ENCODE measurements around the gene BLOC1S3.

The BLOC1S3 gene

DNA sequence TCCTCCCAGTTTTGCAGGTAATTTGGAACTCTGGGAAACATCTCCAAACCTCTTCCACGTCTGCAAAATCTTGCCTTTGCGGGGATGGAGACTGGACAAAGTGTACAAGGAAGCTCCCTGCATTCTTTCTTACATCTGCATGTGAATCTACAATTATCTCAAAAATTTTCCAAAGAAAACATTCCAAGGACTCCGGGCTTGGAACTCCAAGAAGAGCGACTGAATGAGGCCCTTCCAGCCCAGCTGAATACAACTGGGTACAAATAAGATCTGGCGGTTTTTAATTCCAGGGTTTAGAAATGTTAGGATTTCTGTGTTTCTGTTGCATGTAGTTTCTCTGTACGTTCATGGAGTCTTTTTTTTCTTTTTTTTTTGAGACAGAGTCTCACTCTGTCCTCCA is 38.1 kb downstream of the BLOC1S3 start:
- H3K4me1 ChIP-seq (ENCODE audit: control insufficient read depth, low read depth, low read length), result no peaks in the 10 kb centered on the region
- no peak for DNase-seq
- H3K23ac ChIP-seq (ENCODE audit: low read length), result no peak overlapping the region
- no peak overlapping the region for H4K5ac ChIP-seq (ENCODE audit: low read length)
- no peak overlapping the region for H3K4ac ChIP-seq (ENCODE audit: low read depth, low read length)
- H4K8ac ChIP-seq (ENCODE audit: low read depth, low read length), result no peak overlapping the region
- no peak overlapping the region for H2AK5ac ChIP-seq (ENCODE audit: low read length)
- peaks cover 23% of the 10 kb centered on the region for H3K27me3 ChIP-seq (ENCODE audit: insufficient read depth, low read length, poor library complexity)
- H2BK120ac ChIP-seq (ENCODE audit: low read depth, low read length), result no peak overlapping the region
- H3K36me3 ChIP-seq (ENCODE audit: control insufficient read depth, insufficient read depth, low read length), result no peaks in the 10 kb centered on the region
- H3K4me3 ChIP-seq (ENCODE audit: low read length), result no peak overlapping the region
- no peak overlapping the region for H3K4me2 ChIP-seq (ENCODE audit: low read length)
- H3K79me1 ChIP-seq (ENCODE audit: low read length), result no peaks in the 10 kb centered on the region
- H3K18ac ChIP-seq (ENCODE audit: low read length), result no peak overlapping the region
- no peaks in the 10 kb centered on the region for H3K79me2 ChIP-seq (ENCODE audit: control insufficient read depth, insufficient read depth, low read length)
- H2BK5ac ChIP-seq (ENCODE audit: low read length), result no peak overlapping the region
- H2BK15ac ChIP-seq (replicated peaks; ENCODE audit: low read depth), result no peak overlapping the region
- no CpG with 5 or more reads among the region's 6 CpGs for WGBS (ENCODE audit: extremely low coverage, insufficient coverage, low lambda C conversion rate)
- no peak overlapping the region for H3K9ac ChIP-seq (ENCODE audit: low read length)
- H3K27ac ChIP-seq (ENCODE audit: low read depth, low read length), result no peak overlapping the region
- no peak overlapping the region for H3K56ac ChIP-seq (ENCODE audit: low read length)

DNA sequence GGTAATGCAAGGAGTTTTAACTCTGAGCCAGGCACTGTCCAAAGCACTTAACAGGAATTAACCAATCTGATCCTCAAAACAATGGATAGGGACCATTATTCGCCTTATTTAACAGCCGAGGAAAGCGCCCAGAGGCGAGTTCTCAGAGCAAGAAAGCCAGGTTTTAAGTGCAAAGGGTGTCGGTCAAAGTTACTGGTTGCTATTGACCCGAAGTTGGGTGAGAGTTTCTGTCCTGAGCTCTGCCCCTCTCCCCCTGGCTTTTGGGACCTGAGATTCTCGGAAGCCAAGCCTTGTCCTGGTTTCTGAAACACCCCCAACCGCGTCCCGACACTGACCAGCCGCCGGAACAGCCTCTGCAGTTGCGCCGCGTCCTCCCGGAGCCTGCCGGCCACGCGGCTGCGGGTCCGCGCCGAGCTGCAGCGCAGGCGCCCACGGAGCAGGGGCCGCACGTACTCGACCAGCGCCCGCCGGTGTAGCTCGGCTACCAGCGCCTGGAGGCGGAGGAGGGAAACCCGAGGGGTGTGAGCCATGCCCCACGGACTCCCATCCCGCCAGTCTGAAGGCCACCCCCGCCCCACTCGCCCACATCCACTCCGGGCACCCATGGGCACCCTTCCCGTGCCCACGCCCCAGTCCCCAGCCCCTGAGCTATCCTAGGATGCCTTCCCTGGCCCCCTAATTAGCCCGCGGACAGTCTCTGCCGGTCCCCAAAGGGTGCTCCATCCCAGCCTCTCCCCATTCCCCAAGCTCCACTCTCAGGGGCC is 38.8 kb downstream of the BLOC1S3 start:
- H3K27me3 ChIP-seq (ENCODE audit: insufficient read depth, low read length, poor library complexity), result peaks cover 23% of the 10 kb centered on the region

DNA sequence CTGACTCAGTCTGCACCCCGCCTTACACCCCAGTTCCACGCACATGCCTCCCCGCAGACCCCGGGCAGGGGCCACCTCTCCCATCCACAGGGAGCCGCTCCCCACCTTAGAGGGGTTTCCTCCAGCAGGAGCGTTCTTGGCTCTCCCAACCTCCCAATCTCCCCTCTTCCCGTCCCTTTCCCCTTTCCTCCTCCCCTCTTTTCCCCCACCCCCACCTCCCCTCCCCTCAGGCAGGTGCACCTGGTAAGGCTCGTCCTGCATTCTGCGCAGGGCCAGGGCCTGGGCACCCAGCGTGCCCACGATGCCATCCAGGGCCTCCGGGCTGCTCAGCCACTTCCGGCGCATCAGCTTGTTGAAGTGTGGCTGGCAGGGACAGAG is 39.4 kb downstream of the BLOC1S3 start:
- no CpG with 5 or more reads among the region's 14 CpGs for WGBS (ENCODE audit: extremely low coverage, insufficient coverage, low lambda C conversion rate)
- H3K79me1 ChIP-seq (ENCODE audit: low read length), result no peaks in the 10 kb centered on the region
- peaks cover 23% of the 10 kb centered on the region for H3K27me3 ChIP-seq (ENCODE audit: insufficient read depth, low read length, poor library complexity)

More for the DNA sequence above, 38.8 kb downstream of the BLOC1S3 start:
- no peak for DNase-seq
- no peaks in the 10 kb centered on the region for H3K4me1 ChIP-seq (ENCODE audit: control insufficient read depth, low read depth, low read length)
- no peak overlapping the region for H3K4ac ChIP-seq (ENCODE audit: low read depth, low read length)
- peak overlapping the region; percentile 15 for H3K23ac ChIP-seq (ENCODE audit: low read length)
- peak overlapping the region; percentile 46 for H3K4me2 ChIP-seq (ENCODE audit: low read length)
- no peaks in the 10 kb centered on the region for H3K79me2 ChIP-seq (ENCODE audit: control insufficient read depth, insufficient read depth, low read length)
- H3K18ac ChIP-seq (ENCODE audit: low read length), result no peak overlapping the region
- H3K4me3 ChIP-seq (ENCODE audit: low read length), result no peak overlapping the region
- no peak overlapping the region for H4K5ac ChIP-seq (ENCODE audit: low read length)
- H2BK5ac ChIP-seq (ENCODE audit: low read length), result no peak overlapping the region
- no peaks in the 10 kb centered on the region for H3K79me1 ChIP-seq (ENCODE audit: low read length)
- no peaks in the 10 kb centered on the region for H3K36me3 ChIP-seq (ENCODE audit: control insufficient read depth, insufficient read depth, low read length)
- no peak overlapping the region for H3K27ac ChIP-seq (ENCODE audit: low read depth, low read length)
- no peak overlapping the region for H4K8ac ChIP-seq (ENCODE audit: low read depth, low read length)
- H2AK5ac ChIP-seq (ENCODE audit: low read length), result no peak overlapping the region
- H2BK15ac ChIP-seq (replicated peaks; ENCODE audit: low read depth), result no peak overlapping the region
- no peak overlapping the region for H2BK120ac ChIP-seq (ENCODE audit: low read depth, low read length)
- H3K56ac ChIP-seq (ENCODE audit: low read length), result peak overlapping the region; percentile 79
- no CpG with 5 or more reads among the region's 46 CpGs for WGBS (ENCODE audit: extremely low coverage, insufficient coverage, low lambda C conversion rate)
- peak overlapping the region; percentile 29 for H3K9ac ChIP-seq (ENCODE audit: low read length)

DNA sequence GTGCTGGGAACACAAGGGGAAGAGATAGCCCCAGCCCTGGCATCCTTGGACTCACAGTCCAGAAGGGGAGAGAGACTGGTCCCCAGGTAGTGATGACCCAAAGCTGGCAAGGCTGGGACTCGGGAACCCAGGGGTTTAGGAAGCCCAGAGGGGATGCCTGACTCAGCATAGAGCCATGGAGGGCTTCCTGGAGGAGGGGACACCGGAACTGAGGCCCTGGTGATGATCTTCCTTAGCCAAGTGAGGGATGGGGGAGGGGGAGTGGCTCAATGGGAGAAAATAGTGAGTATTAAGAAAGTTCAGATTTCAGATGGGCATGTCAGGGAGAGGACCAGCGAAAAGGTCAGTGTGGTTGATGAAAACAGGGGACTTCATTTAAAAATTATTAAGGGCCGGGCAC is 39.8 kb downstream of the BLOC1S3 start:
- Histone ChIP-seq H3K27me3 (ENCODE audit: insufficient read depth, low read length, poor library complexity) (peaks cover 23% of the 10 kb centered on the region), H3K4me1 (ENCODE audit: control insufficient read depth, low read depth, low read length) (no peaks in the 10 kb centered on the region), H3K36me3 (ENCODE audit: control insufficient read depth, insufficient read depth, low read length) (no peaks in the 10 kb centered on the region), H3K79me1 (ENCODE audit: low read length) (no peaks in the 10 kb centered on the region), H3K79me2 (ENCODE audit: control insufficient read depth, insufficient read depth, low read length) (no peaks in the 10 kb centered on the region), H2AK5ac (ENCODE audit: low read length) (no peak overlapping the region), H3K23ac (ENCODE audit: low read length) (no peak overlapping the region), H2BK5ac (ENCODE audit: low read length) (no peak overlapping the region), H4K5ac (ENCODE audit: low read length) (no peak overlapping the region), H3K4me2 (ENCODE audit: low read length) (no peak overlapping the region), H3K9ac (ENCODE audit: low read length) (no peak overlapping the region), H3K18ac (ENCODE audit: low read length) (no peak overlapping the region), H2BK15ac (replicated peaks; ENCODE audit: low read depth) (no peak overlapping the region), H3K27ac (ENCODE audit: low read depth, low read length) (no peak overlapping the region), H4K8ac (ENCODE audit: low read depth, low read length) (no peak overlapping the region), H3K56ac (ENCODE audit: low read length) (no peak overlapping the region), H2BK120ac (ENCODE audit: low read depth, low read length) (no peak overlapping the region), H3K4me3 (ENCODE audit: low read length) (no peak overlapping the region), H3K4ac (ENCODE audit: low read depth, low read length) (no peak overlapping the region)
- DNase-seq, result no peak
- no CpG with 5 or more reads among the region's 4 CpGs for WGBS (ENCODE audit: extremely low coverage, insufficient coverage, low lambda C conversion rate)

More for the DNA sequence above, 39.4 kb downstream of the BLOC1S3 start:
- H3K27ac ChIP-seq (ENCODE audit: low read depth, low read length), result no peak overlapping the region
- no peak overlapping the region for H2BK5ac ChIP-seq (ENCODE audit: low read length)
- DNase-seq, result no peak
- no peak overlapping the region for H3K4ac ChIP-seq (ENCODE audit: low read depth, low read length)
- H3K23ac ChIP-seq (ENCODE audit: low read length), result no peak overlapping the region
- no peak overlapping the region for H4K5ac ChIP-seq (ENCODE audit: low read length)
- H3K56ac ChIP-seq (ENCODE audit: low read length), result no peak overlapping the region
- no peak overlapping the region for H3K4me2 ChIP-seq (ENCODE audit: low read length)
- H3K36me3 ChIP-seq (ENCODE audit: control insufficient read depth, insufficient read depth, low read length), result no peaks in the 10 kb centered on the region
- H2AK5ac ChIP-seq (ENCODE audit: low read length), result no peak overlapping the region
- no peaks in the 10 kb centered on the region for H3K4me1 ChIP-seq (ENCODE audit: control insufficient read depth, low read depth, low read length)
- no peak overlapping the region for H3K18ac ChIP-seq (ENCODE audit: low read length)
- no peak overlapping the region for H3K9ac ChIP-seq (ENCODE audit: low read length)
- no peaks in the 10 kb centered on the region for H3K79me2 ChIP-seq (ENCODE audit: control insufficient read depth, insufficient read depth, low read length)
- H3K4me3 ChIP-seq (ENCODE audit: low read length), result no peak overlapping the region
- no peak overlapping the region for H2BK15ac ChIP-seq (replicated peaks; ENCODE audit: low read depth)
- H2BK120ac ChIP-seq (ENCODE audit: low read depth, low read length), result no peak overlapping the region
- no peak overlapping the region for H4K8ac ChIP-seq (ENCODE audit: low read depth, low read length)

DNA sequence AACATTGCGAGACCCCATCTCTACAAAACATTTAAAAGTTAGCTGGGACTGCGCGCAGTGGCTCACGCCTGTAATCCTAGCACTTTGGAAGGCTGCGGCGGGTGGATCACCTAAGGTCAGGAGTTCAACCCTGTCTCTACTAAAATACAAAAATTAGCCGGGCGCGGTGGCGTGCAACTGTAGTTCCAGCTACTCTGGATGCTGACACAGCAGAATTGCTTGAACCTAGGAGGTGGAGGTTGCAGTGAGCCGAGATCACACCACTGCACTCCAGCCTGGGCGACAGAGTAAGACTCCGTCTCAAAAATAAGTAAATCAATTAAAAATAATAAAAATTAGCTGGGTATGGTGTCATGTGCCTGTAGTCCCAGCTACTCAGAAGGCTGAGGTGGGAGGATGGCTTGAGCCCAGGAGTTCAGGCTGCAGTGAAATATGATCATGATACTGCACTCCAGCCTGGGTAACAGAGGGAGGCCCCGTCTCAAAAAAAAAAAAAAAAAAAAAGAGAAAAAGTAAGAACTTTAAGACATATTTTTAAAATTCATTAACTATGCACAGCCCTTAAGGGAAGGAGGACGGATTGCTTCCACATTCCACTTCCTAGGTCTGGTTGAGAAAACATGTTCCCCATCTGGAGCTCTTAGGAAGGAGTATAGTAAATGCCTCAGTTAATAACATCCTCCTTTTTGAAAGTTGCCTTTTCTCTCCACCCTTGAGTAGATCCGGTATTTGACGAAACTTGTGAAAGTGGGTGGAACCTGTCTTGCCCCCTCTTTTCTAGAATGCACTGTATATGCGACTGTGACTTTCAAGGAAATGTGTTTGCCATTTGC is 40.5 kb downstream of the BLOC1S3 start:
- H3K23ac ChIP-seq (ENCODE audit: low read length), result no peak overlapping the region
- no CpG with 5 or more reads among the region's 18 CpGs for WGBS (ENCODE audit: extremely low coverage, insufficient coverage, low lambda C conversion rate)
- H3K4me2 ChIP-seq (ENCODE audit: low read length), result no peak overlapping the region
- no peak overlapping the region for H2BK120ac ChIP-seq (ENCODE audit: low read depth, low read length)
- no peak overlapping the region for H2BK5ac ChIP-seq (ENCODE audit: low read length)
- H3K4ac ChIP-seq (ENCODE audit: low read depth, low read length), result no peak overlapping the region
- no peak overlapping the region for H3K27ac ChIP-seq (ENCODE audit: low read depth, low read length)
- DNase-seq, result no peak
- no peak overlapping the region for H4K8ac ChIP-seq (ENCODE audit: low read depth, low read length)
- no peaks in the 10 kb centered on the region for H3K4me1 ChIP-seq (ENCODE audit: control insufficient read depth, low read depth, low read length)
- no peaks in the 10 kb centered on the region for H3K79me1 ChIP-seq (ENCODE audit: low read length)
- no peak overlapping the region for H3K56ac ChIP-seq (ENCODE audit: low read length)
- H3K36me3 ChIP-seq (ENCODE audit: control insufficient read depth, insufficient read depth, low read length), result no peaks in the 10 kb centered on the region
- H3K18ac ChIP-seq (ENCODE audit: low read length), result no peak overlapping the region
- no peaks in the 10 kb centered on the region for H3K79me2 ChIP-seq (ENCODE audit: control insufficient read depth, insufficient read depth, low read length)
- H3K9ac ChIP-seq (ENCODE audit: low read length), result no peak overlapping the region
- no peak overlapping the region for H3K4me3 ChIP-seq (ENCODE audit: low read length)
- H2AK5ac ChIP-seq (ENCODE audit: low read length), result no peak overlapping the region
- H4K5ac ChIP-seq (ENCODE audit: low read length), result no peak overlapping the region
- H3K27me3 ChIP-seq (ENCODE audit: insufficient read depth, low read length, poor library complexity), result peaks cover 23% of the 10 kb centered on the region
- no peak overlapping the region for H2BK15ac ChIP-seq (replicated peaks; ENCODE audit: low read depth)

All from mesendoderm (in vitro differentiated cells).